ENCODE data around the gene MRPL49.
A peak's percentile ranks its signal among the peaks of the same experiment; 100 is the strongest.

The MRPL49 gene

DNA sequence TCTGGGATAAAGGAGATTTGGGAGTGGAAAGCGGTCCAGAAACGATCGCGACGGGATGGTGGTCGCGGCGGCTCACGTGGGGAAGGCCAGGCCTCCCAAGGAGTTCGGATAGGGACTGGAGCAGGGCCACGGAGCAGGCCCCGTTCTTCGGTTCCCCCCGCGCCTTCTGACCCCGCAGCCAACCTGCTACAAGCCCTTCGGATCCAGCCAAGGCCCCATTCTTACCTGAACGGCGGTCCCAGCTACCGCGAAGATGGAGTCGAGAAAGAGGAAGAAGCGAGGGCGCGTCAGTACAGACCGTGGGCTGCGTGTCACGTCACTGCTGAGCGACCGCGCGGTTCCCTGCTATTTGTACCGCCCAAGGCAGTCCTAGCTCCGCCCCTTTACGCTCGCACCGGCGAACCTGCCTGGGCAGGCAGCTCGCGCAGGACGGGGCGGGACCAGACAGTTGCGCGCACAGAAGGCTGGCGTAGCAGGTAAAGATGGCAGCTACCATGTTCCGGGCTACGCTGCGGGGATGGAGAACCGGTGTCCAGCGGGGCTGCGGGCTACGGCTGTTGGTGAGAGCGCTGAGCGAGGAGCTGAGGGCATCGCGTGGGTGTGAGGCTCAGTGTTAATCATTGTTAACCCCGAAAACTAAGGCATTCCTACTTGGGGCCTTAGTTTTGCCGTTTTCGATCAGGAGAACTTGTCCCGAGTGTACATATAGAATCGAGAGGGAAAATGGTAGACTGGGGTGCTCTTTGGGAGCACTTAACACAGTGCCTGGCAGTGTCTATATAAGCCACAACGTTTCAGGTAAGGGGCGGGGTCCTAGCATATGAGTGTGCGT, at the start of gene MRPL49, which contains the start of gene FAU:
TSS of gene MRPL49 (plus strand) at position 457 of the 832 bp plus-strand sequence. CDS start at position 483, 26 bp downstream.
TSS of gene FAU (minus strand) at position 270 of the 832 bp plus-strand sequence. CDS start 321 bp downstream, outside the sequence.
- DNase-seq, result peak; percentile 98

DNA sequence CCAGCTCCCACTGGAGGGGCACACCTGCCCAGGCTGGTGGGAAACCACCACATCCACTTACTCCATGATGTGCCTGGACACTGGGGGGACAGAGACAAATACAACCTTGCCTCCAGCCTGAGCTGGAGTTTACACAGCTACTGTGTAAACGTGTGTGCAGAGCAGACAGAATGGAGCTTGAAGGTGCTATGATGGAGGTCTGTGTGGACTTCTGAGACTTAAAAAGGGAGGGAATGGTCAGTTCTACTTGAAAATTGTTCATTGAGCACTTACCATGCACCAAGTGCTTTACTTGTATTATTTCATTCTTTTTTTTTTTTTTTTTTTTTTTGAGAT, 49.5 kb upstream of the MRPL49 start:
- no peak for DNase-seq

DNA sequence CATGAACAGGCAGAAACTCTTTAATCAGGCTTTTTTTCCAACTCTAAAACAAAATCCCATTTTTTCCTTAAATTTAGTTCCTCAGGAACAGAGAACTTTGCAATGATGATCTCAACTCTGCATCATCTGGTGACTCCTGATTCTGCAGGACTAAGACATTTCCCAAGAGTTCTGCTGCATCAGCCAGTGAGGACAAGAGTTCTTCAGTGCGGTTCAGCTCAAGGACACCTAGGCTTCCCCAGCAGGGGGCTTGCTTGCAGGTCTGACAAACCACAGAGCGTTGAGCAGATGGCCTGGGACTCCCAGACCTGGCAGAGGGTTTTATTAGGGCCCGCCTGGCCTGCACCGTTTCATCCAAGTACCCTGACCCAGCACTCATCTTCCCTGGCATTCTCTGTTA, 44.7 kb upstream of the MRPL49 start:
- no peak for DNase-seq

DNA sequence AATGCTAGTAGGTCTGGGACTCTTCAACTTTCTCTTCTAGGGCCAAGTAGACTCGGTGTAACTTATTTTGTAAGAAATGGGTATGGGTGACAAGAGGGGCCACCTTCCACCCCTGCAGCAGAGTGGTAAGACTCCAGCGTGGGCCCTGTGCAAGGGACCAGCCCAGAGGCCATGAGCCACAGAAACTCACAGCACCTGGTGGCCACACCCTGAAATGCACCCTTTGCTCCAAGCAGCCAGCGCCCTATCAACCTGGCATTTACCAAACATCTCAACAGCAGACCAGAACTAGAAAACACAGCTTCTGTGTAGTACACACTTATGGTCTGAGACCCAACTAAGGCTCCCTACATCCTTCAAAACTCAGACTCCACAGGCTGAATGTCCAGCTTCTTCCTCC, 44.0 kb upstream of the MRPL49 start:
- DNase-seq, result no peak

DNA sequence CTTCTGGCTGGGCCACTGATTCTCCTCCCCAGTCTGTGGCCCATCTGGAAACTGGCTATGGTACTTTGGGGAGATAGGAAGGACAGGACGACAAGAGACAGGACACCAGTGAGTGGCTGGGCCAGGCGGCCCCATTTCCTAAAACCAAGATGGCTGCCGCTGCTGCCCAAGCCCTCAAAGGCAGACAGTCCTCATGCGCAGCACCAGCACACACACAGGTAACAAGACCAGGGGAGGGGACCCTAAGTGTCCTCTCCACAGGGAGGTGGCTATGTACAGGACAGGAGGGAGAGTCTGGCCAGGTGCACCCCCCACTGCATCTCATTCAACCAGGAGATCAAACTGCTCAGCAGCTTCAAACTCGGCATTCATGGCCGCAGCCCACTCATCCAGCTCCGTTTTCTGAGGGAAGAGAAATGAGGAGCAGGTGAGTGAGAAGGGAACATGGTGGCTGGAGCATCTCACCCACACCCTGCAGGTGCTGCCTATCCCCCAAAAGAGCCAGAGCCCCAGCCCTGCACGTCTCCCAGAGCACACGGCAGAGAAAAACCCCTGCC, 43.3 kb upstream of the MRPL49 start:
- no peak for DNase-seq

DNA sequence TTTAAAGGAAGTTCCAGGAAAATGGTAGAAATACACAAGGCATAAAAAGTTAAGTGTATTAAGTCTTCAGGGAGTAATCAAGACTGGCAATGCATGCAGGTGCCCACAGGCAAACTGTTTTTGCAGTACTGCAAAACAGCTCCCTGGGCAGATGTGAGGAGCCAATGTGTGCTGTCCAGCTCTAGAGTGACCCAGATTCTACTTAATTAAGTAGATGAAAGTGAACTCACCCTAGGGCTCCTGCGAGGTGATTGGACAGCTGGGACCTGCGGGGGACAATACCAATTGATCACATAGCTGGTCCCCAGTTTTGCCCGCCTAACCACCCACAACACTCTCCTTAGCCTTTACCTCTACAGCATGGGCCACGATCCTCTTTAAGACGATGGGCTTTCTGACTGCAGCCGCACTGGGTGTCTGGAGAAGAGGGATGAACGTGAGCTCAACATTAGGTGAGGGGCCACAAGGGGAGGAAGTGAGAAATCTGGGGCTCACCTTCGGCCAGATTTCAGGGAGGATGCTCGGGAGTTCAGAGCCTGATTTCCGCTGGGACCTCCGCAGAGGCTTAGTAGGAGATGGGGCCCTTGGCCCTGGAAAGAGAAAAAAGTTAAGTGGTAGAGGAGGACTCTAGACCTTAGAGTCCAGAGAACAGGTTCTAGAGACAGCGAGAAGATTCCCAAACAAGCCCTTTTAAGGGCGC, 38.8 kb upstream of the MRPL49 start:
- DNase-seq, result no peak

DNA sequence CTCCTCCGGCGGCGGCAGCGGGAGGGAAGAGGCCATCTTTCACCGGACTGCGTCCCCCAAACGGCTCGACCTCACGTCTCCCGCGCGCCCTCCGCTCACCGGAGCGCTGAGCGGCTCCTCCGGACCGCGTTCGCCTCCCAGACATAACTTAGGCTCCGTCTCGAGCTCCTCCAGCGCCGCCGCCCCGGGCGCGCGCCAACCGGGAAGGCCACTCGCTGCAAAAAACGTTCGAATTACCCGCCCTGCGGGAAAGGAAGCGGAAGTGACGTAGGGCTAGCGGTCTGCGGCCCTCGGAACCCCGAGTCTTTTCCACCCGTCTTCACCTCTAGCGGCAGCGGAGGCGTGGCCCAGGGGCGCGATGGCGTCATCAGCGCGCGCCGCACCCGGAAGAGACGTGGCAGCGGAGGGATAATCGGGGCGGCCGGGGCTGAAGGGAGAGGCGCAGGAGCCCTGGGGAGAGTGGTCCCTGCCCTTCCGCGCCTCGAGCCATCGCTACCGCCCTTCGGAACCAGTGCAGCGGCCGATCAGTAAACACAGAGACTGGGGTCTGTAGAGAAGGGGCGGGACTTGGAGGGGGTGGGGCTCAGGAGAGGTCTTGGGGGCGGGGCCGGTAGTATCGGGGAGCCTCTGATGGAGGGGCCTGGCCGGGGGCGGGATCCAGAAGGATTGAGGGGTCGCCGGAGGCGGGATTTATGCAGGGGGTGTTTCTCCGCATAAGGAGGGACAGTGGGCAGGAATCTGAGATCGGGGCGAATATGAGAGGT, 38.1 kb upstream of the MRPL49 start, which contains the start of the genes CDCA5 and ZFPL1:
TSS of gene CDCA5 (minus strand) at position 207 of the 764 bp plus-strand sequence. CDS start at position 145, 62 bp downstream.
TSS of gene ZFPL1 (plus strand) at position 389 of the 764 bp plus-strand sequence. CDS start 477 bp downstream, outside the sequence.
- peak; percentile 97 for DNase-seq

DNA sequence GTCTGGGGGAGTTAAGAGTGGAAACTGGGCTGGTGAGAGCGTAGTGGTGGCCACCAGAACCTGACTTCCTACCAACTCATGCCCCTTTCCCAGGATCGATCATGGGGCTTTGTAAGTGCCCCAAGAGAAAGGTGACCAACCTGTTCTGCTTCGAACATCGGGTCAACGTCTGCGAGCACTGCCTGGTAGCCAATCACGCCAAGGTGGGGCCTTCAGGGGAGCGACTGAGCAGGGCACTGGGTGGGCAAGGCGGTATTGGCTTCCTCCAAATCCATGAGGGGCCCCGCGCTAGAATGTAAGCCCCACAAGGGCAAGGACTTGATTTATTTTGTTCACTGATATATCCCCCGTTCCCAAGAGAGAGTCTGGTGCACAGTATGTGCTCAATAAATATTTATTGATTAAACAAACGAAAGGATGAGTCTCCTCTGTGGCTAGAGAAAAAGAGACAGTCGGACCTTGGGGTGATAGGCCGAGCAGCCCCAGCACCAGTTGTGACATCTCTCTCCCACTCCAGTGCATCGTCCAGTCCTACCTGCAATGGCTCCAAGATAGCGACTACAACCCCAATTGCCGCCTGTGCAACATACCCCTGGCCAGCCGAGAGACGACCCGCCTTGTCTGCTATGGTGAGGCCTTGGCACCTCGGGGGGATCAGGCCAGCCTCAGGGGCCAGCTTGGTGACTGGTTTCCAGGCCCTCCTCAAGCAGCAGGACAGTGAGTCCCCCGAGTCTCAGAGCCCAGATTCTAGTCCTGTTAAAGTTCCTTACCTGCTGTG, 37.3 kb upstream of the MRPL49 start:
- no peak for DNase-seq

DNA sequence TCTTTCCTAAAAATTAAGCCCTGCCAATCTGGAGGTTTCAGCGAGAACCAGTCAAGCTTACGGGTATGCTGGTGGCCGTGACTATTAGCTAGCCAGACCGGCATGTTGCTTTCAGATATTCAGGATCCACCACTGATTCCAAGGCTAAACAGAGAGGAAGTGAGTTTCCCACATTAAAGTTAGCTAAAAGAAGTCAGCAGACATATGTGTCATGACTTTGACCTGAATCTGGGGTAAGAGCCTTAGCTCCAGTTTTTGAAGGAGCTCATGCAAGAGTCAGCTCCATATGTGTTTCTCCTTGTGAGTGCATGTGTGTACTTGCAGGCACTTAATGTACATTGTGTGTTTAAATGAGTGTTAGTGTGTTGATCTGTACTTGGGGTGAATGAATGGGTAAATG, 36.7 kb upstream of the MRPL49 start:
- DNase-seq, result no peak

DNA sequence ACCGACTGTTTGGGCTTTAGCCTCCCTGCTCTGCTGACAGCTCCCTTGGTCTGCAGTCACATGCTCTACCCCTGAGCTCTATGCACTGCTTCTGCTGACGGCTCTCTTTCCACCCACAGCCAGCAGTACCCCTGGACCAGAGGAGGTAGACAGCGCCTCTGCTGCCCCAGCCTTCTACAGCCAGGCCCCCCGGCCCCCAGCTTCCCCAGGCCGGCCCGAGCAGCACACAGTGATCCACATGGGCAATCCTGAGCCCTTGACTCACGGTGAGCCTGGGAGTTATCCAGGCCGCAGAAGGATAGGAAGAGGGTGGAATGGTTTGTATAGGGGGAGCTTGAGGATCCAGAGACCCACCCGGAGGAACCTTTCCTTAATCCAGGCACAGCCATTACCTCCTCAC, 35.3 kb upstream of the MRPL49 start:
- no peak for DNase-seq

DNA sequence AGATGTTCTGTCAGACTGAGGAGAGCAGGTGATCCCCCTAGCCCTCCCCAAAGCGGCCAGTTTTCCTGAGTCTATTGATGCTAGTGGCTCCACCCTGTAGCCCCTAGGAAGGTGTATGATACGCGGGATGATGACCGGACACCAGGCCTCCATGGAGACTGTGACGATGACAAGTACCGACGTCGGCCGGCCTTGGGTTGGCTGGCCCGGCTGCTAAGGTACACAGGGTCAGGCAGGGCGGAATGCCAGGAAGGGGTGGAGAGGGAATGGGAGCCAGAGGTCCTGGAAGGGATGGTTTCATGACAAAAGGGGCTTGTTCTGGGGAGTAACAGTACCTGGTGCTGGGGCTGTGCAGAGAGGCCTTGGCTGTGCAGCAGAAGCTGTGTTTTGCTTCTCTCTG, 34.9 kb upstream of the MRPL49 start:
- DNase-seq, result no peak

DNA sequence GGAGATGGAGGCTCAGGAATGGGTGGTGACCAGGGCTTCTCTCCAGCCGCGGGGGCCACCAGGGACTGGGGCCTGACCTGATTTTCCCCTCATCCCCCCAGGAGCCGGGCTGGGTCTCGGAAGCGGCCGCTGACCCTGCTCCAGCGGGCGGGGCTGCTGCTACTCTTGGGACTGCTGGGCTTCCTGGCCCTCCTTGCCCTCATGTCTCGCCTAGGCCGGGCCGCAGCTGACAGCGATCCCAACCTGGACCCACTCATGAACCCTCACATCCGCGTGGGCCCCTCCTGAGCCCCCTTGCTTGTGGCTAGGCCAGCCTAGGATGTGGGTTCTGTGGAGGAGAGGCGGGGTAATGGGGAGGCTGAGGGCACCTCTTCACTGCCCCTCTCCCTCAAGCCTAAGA, 34.3 kb upstream of the MRPL49 start:
- DNase-seq, result no peak

DNA sequence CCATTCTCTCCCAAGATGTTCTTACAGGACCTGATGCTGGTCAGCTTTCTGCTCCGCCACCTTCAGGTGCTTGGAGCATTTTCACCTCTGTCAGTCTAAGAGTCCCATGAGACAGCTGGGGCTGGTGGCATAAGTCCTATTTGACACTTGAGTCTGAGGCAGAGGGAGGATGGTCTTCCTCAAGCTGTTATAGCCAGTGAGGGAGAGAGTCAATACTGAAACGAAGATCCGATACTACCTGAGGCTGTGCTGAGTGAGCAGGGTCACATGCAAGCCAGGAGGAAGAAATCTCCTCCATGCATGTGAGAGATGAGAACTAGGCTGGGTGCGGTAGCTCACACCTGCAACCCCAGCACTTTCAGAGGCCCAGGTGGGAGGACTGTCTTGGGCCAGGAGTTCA, 32.5 kb upstream of the MRPL49 start:
- no peak for DNase-seq

DNA sequence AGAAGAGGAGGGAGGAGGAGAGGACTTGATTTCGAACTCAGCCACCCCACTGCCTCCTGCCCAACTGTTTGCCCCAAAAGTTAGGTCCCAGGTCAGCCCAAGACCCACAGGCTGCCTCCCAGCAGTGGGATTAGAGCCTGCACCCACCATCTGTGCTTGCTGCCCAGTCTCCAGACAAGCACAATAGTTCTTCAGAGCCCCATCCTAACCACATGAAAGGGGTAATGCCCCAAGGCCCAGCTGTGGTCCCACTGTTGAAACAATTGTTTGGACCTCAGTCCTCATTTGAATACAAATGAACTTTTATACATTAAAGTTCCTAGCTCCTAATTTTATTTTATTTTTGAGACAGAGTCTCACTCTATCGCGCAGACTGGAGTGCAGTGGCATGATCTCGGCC, 31.5 kb upstream of the MRPL49 start:
- no peak for DNase-seq

DNA sequence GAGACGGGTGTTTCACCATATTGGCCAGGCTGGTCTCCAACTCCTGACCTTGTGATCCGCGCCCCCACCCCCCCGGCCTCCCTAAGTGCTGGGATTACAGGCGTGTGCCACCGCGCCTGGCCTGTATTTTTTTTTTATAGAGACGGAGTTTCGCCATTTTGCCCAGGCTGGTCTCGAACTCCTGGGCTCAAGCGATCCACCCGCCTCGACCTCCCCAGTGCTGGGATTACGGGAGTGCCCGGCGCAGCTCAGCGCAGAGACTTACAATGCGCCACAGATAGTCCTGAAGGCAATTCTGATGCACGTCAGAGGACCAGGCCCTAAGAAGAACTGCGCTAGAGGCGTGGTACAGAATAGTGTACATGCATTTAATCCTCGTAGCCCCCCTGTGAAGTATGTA, 26.7 kb upstream of the MRPL49 start:
- DNase-seq, result no peak

DNA sequence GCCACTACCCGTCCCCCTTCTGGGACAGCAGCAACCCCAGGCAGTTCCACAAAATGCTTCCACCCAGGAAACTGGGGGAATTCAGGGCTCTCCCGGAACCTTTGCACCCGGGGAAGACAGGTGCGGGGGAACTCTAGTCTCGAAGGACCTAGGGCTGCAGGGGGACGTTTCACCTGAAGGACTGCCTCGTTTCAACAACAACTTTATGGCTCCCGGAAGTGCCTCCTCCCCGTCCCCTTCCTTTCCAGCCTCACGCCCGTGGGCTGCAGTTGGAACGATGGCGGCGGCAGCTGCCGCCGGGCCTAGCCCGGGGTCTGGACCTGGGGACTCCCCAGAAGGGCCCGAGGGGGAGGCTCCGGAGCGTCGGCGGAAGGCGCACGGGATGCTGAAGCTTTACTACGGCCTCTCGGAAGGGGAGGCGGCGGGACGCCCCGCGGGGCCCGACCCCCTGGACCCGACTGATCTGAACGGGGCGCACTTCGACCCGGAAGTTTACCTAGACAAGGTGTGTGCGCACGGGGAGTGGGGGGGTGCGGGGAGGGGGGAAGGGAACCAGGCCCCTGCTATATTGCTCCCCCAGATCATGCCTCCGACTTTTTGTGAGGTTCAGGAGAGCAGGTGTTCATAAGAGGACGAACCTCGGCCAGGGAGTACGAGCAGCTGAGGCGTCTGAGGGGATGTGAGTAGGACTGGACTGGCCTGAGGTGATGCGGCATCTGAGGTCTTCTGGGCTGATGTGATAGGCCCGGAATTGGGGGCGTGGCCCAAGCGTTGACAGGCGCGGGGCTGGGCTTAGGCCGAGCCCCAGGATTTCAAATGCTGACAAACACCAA, 25.9 kb upstream of the MRPL49 start, which contains the start of gene VPS51:
TSS of gene VPS51 (plus strand) at position 241 of the 833 bp plus-strand sequence. CDS start at position 278, 37 bp downstream.
- DNase-seq, result peak; percentile 92

DNA sequence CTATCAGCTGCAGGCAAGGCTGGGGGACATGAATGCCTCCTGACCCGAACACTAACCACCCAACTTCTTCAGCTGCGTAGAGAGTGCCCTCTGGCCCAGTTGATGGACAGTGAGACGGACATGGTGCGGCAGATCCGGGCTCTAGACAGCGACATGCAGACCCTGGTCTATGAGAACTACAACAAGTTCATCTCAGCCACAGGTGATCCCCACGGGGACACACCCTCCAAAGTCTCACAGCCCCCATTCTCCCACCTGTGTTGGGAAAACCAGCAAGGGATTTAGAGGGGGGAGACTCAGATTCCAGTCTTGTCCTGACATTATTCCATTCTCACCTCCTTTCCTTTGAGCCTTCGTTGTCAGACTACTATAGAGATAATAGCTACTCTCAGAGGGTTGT, 25.2 kb upstream of the MRPL49 start:
- DNase-seq, result no peak

DNA sequence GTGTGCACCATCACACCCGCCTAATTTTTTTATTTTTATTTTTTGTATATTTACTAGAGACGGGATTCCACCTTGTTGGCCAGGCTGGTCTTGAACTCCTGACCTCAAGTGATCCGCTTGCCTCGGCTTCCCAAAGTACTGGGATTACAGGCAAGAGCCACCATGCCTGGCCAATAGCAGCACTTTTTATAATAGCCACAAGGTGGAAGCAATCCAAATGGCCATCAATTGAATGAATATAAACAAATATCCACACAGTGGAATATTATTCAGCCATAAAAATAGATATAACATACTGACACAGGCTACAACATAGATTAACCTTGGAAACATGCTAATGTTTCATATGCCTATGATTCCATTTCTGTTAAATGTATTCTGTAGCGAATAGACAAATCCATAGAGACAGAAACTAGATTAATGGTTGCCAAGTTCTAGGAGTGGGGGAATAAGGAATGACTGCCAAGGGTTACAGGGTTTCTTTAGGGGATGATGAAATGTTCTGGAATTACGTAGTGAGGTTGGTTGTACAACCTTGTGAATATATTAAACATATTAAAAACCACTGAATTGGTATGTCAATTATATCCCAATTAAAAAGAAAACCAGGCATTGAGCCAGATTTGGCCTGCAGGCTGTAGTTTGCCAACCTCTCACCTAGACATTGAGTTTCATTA, 21.3 kb upstream of the MRPL49 start:
- no peak for DNase-seq

DNA sequence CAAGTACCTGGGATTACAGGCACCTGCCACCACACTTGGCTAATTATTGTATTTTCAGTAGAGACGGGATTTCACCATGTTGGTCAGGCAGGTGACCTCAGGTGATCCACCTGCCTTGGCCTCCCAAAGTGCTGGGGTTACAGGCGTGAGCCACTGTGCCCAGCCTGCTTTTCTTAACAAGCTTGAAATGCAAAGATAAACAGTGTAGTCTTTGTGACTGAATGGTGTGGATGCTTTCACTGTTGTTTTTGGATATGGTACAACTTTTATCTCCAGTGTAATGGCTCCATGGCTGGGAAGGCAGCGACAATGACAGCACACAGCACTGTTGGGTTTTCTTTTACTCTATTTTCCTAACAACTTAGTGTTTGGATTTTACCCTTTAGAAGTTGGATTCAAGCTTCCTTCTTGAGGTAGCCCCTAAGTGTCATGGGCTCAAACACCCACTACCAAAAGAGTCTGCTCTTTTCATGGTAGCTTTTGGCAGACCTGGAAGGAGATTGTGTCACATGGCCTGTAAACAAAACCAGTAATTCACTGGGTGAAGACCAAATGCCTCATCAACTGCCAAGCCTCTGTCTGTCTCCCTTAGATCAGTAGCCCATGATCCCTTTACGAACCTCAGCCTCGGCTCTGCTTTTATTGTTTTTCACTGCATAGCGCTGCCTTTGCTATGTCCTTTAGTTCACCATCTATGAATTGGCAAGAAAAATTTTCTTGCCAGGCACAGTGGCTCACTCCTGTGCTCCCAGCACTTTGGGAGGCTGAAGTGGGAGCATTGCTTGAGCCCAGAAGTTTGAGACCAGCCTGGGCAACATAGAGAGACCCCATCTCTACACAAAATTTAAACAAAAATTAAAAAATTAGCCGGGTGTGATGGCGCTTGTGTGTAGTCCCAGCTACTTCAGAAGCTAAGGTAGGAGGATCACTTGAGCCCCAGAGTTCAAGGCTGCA, 19.7 kb upstream of the MRPL49 start:
- DNase-seq, result no peak
